ENCODE data around the gene CDR2. TPM values are rescaled to one million over a fixed set of nuclear protein-coding genes. Genes with fewer than 3 reads are reported as not detected.
A peak's percentile ranks its signal among the peaks of the same experiment; 100 is the strongest.
"Not testable (repeated sequence)": the region's sequence is repeated elsewhere in the genome, so short reads cannot be mapped to it uniquely, and the experiment has no call there.

Gene CDR2
- polyA plus RNA-seq (ENCODE audit: insufficient read length): 14.2 TPM

- DNase-seq: peak; percentile 97
These were observed at the start of gene CDR2 for GRCh38 chr16:22374311-22375116. Gene CDR2, minus strand, starts transcription at chr16:22374619. Its CDS starts 310 bp downstream, at chr16:22374309.

DNA sequence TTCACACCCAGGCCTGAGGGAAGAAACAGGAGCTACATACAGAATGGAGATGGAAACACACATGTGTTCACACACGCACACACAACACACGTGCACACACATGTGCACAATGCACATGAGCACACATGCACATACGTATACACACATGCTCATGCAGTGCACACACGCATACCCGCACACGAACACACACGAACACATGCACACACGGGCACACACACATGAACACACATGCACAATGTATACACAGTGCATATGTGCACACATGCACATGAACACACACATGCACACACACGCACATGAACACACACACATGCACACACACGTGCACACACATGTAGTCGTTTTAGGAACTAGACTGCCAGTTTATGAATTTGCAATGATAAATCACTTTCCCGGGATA is 49.3 kb upstream of the CDR2 start:
- no peak for DNase-seq

DNA sequence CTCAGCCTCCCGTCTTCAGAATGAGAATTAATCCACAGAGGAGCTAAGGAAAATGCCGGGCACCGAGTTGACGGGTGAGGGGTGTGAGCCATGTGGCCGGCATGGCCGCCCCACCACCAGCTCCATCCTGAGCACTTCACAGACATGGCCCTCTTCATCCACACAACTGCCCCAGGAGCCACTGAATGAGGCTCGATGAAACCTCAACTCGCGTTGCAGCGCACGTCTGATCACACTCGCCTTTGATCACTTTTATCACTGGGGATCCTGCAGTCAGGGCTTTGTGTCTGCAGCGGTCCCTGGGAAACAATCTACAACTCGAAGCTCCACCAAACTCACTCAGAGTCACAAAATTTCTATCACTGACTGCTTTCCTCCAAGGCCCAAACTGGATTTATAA is 46.7 kb upstream of the CDR2 start:
- no peak for DNase-seq

GRCh38 chr16:22420606-22421135 is 46.3 kb upstream of the CDR2 start:
- no peak for DNase-seq

DNA sequence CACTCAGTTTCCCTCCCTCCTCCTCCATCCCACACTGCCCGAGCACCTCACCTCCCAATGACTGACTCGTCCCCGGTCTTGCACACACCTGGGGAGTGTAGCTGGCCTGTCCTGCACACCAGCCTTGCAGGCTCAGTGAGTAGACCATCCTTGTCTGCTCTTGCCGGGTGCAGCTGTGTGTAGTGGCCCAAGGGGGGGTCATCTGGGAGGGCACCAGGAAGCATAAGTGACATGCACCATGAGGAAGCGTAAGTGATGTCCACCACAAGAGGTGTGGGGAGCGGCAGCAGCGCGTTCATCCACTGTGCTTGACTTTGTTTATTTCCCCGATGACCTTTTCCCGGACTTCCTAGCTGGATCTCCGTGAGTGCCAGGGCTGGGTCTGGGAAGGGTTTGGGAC is 45.5 kb upstream of the CDR2 start:
- no peak for DNase-seq

DNA sequence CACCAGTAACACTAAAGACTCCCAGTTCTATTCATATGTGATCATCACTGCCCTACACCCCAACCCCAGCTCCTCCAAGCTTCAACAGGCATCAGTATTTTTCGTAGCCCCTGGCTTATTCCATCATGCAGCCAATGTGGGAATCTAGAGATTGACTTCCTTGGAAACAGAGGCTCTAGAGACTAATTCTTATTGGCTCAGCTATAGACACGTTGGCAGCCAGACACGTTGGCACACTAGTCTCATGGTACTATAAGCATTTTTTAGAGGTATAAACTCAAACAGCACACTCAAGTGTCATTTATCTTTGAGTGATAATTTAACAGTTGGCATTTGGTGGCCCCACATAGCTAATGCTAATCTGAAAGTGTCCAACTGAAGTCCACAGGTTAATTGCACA is 44.4 kb upstream of the CDR2 start:
- no peak for DNase-seq

DNA sequence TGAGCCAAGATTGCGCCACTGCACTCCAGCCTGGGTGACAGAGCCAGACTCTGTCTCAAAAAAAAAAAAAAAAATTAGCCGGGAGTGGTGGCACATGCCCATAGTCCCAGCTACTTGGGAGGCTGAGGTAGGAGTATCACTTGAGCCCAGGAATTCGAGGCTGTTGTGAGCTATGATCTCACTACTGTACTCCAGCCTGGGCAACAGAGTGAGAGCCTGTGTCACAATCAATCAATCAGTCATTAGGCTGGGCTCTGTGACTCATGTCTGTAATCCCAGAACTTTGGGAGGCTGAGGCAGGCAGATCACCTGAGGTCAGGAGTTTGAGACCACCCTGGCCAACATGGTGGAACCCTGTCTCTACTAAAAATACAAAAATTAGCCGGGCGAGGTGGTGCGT is 43.4 kb upstream of the CDR2 start:
- DNase-seq: not testable (repeated sequence)

DNA sequence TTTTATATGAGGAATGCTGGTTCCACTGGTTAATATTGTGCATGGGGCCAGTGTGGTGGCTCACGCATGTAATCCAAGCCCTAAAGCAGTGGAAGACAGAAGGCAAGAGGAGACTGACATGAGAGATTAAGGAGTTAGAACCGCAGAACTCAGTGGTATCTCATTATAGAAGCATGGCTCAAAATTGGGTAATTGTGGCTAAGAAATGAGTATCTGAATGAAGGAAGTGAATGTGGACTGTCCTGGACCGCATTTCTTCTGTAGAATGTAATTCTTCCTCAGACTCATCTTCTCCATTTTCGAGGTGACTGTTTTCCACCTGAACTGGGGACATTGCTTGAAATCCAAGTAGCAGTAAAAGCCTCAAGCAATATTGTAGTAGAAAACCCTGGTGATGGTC is 42.6 kb upstream of the CDR2 start:
- no peak for DNase-seq

GRCh38 chr16:22413819-22414218 is 39.4 kb upstream of the CDR2 start:
- DNase-seq: no peak

DNA sequence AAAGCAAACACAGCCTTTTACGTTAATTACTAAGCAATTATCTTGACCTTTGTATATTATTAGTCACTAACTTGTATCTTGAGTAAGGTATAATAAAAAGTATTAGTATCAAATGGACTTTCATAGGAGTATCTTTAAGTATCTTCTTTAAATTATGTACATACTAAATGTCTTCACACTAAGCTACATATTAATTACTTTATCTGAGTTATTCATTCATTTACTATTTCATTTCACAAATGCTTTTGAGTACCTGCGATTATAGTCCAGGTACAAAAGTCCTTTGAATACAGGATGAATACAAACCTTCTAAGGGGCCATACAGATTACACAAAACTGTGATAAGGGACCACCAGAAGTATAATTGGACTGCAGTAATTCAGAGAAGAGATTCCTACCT is 33.1 kb upstream of the CDR2 start:
- DNase-seq: no peak

DNA sequence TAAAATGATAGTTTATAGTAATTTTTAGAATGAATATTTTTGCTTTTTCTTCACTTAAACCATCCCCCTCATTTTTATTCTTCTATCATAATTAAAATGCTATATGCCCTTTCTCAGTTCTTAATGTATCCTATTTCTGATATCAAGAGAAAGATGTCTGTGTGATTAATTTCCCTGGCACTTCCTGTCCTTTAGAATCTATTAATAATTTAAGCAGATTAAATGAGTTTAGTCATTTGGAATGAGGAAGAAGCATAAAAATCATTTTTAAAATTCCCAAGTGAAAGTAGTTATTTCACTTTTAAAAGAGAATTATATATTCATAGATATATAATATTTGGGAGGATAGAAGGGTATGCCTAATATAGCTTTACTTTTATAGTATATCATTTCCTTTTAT is 27.8 kb upstream of the CDR2 start:
- DNase-seq: no peak

DNA sequence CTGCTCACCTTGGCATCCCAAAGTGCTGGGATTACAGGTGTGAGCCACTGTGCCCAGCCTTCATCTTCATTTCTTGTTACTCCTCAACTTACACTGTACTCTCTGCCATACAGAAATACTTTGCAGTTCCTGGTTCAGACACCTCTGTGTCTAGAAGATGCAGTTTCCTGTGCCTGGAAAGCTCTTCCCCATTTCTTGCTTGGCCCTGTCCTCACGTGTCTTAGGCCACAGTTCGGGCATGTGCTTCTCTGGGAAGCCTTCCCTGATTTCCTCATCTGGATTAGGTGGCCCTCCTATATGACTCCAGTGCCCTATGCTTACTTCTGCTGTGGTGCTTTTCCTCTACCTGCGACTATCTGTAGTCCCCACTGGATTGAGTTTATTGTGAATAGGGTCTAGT is 26.5 kb upstream of the CDR2 start:
- DNase-seq: no peak

- no peak for DNase-seq
These were observed 23.5 kb upstream of the CDR2 start for GRCh38 chr16:22397931-22398330.

GRCh38 chr16:22397464-22397863 is 23.0 kb upstream of the CDR2 start:
- no peak for DNase-seq

DNA sequence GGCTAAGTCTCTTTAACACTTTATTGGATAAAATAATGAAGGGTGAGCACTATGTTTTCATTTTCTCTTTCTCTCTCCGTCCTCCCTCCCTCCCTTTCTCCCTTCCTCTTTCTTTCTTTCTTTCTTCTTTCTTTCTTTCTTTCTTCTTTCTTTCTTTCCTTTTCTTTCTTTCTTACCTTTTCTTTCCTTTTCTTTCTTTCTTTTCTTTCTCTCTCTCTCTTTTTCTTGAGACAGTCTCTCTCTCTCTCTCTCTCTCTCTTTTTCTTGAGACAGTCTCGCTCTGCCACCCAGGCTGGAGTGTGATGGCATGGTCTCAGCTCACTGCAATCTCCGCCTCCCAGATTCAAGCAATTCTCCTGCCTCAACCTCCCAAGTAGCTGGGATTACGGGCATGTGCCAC is 21.5 kb upstream of the CDR2 start:
- no peak for DNase-seq

GRCh38 chr16:22394121-22394520 is 19.7 kb upstream of the CDR2 start:
- DNase-seq: no peak

DNA sequence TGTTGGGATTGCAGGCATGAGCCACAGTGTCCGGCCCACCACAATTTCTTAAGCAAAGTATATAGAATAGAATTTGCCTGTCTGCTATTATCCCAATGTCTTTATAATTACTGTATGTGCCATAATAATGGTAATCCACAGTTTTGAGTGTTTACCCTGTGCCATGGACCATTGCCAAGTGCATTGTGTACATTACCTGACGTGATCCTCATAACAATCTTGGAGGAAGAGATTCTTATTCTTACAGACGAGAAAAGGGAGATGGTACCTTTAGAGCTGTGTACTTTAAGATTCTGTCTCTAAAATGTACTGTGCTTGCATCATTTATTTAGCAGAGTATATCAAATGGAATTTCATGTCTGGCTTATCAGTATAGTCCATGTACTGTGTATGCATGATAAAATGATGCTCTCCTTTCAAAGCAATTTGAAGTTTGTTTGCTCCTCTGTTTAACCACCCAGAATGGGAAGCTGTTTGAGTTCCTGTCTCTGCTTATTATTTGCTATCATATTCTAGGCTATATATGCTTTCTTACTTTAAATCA is 13.8 kb upstream of the CDR2 start:
- no peak for DNase-seq

DNA sequence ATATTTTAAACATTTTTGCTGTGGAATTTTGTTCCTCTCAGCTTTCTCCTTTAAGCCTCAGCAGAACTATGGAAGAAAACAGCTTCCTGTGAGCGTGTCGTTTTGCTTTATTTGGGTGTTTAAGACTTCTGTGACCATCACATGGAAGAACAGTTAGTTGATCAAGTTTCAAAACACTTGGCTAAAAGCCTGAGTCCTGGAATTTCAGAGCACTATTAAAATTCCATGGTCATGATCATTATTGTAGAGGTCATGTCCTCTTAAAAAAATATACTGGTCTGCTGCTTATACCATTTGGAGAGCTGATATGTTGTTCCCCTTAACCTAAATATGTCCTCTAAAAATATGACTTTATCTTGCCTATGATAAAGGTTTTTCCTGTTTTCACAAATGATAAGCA is 12.6 kb upstream of the CDR2 start:
- peak; percentile 46 for DNase-seq

DNA sequence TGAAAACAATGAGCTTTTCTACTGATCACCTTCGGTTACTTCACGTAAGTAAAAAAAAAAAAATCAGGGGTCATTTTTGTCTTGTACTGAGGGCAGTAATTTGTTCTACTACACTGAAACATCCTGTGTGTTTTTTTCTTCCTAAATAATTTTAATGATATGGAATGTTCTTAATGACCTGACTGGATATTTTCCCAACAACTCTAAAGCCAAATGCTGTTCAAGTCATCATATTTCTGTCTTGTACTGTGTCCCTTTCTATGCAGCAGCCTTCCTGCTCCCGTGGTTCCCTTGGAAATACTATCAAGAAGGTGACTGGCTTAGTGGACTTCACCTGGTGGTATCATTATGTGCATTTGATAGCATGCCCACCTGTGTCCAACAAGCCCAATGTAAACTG is 10.8 kb upstream of the CDR2 start:
- DNase-seq: no peak

DNA sequence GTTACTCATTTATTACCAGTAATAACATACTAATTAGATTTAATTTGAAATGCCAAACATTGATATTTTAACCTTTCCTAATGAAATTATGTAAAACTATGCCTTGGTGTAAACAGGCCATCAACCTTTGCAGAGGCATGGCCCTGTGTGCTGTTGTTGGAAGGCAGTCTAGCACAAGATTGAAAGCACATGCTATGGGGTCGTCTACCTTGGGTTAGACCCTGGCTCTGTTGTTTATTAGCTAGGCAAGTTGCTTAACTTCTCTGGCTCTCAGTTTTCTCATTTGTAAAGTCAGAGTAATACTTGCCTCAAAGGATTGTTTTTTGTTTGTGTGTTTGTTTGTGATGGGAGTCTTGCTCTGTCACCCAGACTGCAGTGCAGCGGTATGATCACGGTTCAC is 9.4 kb upstream of the CDR2 start:
- no peak for DNase-seq

- DNase-seq: no peak
These were observed 7.0 kb upstream of the CDR2 start for GRCh38 chr16:22381392-22381791.

GRCh38 chr16:22380529-22380928 is 6.1 kb upstream of the CDR2 start:
- DNase-seq: no peak

DNA sequence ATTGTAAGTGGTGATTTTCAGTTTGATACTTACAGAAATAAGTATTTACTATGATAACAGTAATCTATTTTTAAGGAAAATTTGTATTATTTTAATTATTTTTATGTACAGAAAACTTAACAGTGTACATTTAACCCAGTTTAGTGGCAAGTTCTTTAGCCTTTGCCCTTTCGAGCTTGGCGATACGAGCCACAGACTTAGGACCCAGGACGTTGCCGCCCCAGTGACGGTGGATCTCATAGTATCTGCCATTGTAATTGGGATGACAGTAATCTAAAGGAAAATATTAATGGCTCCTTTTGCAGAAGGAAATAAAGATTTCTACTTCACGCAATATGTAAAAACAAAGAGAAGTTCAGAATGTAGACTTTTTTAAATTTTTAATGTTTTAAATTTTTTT is 5.2 kb upstream of the CDR2 start:
- no peak for DNase-seq

DNA sequence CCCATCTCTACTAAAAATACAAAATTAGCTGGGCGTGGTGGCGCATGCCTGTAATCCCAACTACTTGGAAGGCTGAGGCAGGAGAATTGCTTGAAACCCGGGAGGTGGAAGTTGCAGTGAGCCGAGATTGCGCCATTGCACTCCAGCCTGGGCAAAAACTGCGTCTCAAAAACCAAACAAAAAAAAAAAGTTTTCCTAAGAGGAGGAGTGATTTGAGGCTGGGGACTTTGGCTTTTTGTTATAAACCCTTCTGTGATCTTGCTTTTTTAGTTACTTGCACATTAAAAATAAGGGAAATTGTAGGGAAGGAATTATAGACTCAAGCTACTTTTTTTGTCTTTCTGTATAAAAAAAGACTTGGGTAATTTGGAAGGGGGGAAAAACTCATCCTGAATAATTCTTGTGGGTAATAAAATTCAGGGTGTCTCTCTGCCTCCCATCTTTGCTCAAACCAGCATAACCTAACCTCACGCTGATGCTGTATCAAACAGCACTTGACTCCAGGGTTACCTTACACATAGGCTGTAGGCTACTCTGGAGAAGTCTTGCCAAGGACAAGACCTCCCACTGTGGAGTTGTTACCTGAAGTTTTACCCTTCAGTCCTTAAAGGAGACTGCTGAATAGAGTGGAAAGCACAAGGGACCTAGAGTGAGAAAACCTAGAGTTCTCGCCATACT is 1.7 kb upstream of the CDR2 start:
- DNase-seq: no peak

Data from hindlimb muscle (tissue), 1 donor.